Measurements from ENCODE around the gene C12orf76. TPM values are rescaled to one million over a fixed set of nuclear protein-coding genes. Genes with fewer than 3 reads are reported as not detected.

C12orf76 gene
- total RNA-seq: 10 to 100 TPM in 2 of 4 donors, 1 to 10 TPM in 1, not detected in 1; 9.3 to 11.0 (median 10.1) TPM

- intact Hi-C loops (cut with DNase I; ENCODE audit: low total_unique reads): no loop called here
- peak within 1 kb of the TSS; percentile 83 to 92 (median 86) for H3K27ac ChIP-seq
- peak within 1 kb of the TSS; percentile 64 to 88 (median 80) for H3K4me3 ChIP-seq
- peaks cover 9 to 25% (median 14%) of the 10 kb centered on the region in 4 donors for H3K4me1 ChIP-seq
- H3K36me3 ChIP-seq: no peaks in the 10 kb centered on the region
- peak; percentile 81 to 88 (median 82) for TF ChIP-seq POLR2AphosphoS5 (IDR thresholded peaks at IDR 0.05)
- peak; percentile 67 for TF ChIP-seq POLR2A (IDR thresholded peaks at IDR 0.05)
- TF ChIP-seq CTCF (IDR thresholded peaks at IDR 0.05): peak in 1 of 5 experiments; percentile 18
- no peak for TF ChIP-seq EP300 (IDR thresholded peaks at IDR 0.05; ENCODE audit: low read depth)
- no peaks in the 10 kb centered on the region for H3K27me3 ChIP-seq
- no peaks in the 10 kb centered on the region for H3K9me3 ChIP-seq
- in situ Hi-C loops (cut with MboI; ENCODE audit: low pct_ligation_motif_present in 1 of 4, low pct_unique_long_range_greater_than_20kb in 1 of 4, low sequenced_read_pairs in 3 of 4): no loop called here
- peak; percentile 95 for DNase-seq
- WGBS, 2 donors (ENCODE audit: low coverage in 1 of 2): 3 to 55% methylated on average over 1 to 30 of the region's 47 CpGs
Observed at GRCh38 chr12:110048242-110049027, at the start of gene C12orf76. C12orf76 (minus strand) TSS chr12:110048522; CDS start chr12:110048495, 27 bp downstream.

GRCh38 chr12:110093631-110094311 is 45.4 kb upstream of the C12orf76 start:
- intact Hi-C loops (cut with DNase I; ENCODE audit: low total_unique reads): no loop called here

GRCh38 chr12:110091136-110091711 is 42.9 kb upstream of the C12orf76 start:
- no peak for TF ChIP-seq CTCF (IDR thresholded peaks at IDR 0.05)
- no peak for TF ChIP-seq POLR2A (IDR thresholded peaks at IDR 0.05)
- TF ChIP-seq POLR2AphosphoS5 (IDR thresholded peaks at IDR 0.05): no peak
- no peaks in the 10 kb centered on the region for H3K9me3 ChIP-seq
- no peaks in the 10 kb centered on the region for H3K27me3 ChIP-seq
- DNase-seq: no peak
- no peaks in the 10 kb centered on the region for H3K4me1 ChIP-seq
- intact Hi-C loops (cut with DNase I; ENCODE audit: low total_unique reads): no loop called here
- 67 to 92% methylated on average over 1 to 3 of the region's 3 CpGs for WGBS, 2 donors (ENCODE audit: low coverage in 1 of 2)
- in situ Hi-C loops (cut with MboI; ENCODE audit: low pct_ligation_motif_present in 1 of 4, low pct_unique_long_range_greater_than_20kb in 1 of 4, low sequenced_read_pairs in 3 of 4): loop anchor here in 2 of 4 donors (10.0 to 25.0 kb wide), 2 partner anchors 334 to 521 kb away; partner anchors contain the start of gene TCTN1 (in 1 of the 2)
- H3K4me3 ChIP-seq: no peak overlapping the region
- H3K27ac ChIP-seq: no peak overlapping the region
- H3K36me3 ChIP-seq: no peaks in the 10 kb centered on the region

More at GRCh38 chr12:110093631-110094311, 45.4 kb upstream of the C12orf76 start:
- Histone ChIP-seq H3K27ac (no peak overlapping the region), H3K4me3 (no peak overlapping the region), H3K4me1 (no peaks in the 10 kb centered on the region), H3K9me3 (no peaks in the 10 kb centered on the region), H3K27me3 (no peaks in the 10 kb centered on the region), H3K36me3 (no peaks in the 10 kb centered on the region)
- TF ChIP-seq EP300 (IDR thresholded peaks at IDR 0.05; ENCODE audit: low read depth): no peak
- TF ChIP-seq POLR2AphosphoS5 (IDR thresholded peaks at IDR 0.05): no peak
- no peak for TF ChIP-seq POLR2A (IDR thresholded peaks at IDR 0.05)
- no peak for TF ChIP-seq CTCF (IDR thresholded peaks at IDR 0.05)
- DNase-seq: no peak
- whole genome bisulfite sequencing, 2 donors (ENCODE audit: low coverage in 1 of 2): 34 to 42% methylated on average over 6 to 7 of the region's 7 CpGs
- in situ Hi-C loops (cut with MboI; ENCODE audit: low pct_ligation_motif_present in 1 of 4, low pct_unique_long_range_greater_than_20kb in 1 of 4, low sequenced_read_pairs in 3 of 4): loop anchor here in 2 of 4 donors (10.0 to 25.0 kb wide), 2 partner anchors 331 to 519 kb away; partner anchors contain the start of gene TCTN1 (in 1 of the 2)
